GM12878 (cell line): ENCODE results near the gene SLC13A4. TPM values are rescaled to one million over a fixed set of nuclear protein-coding genes. Genes with fewer than 3 reads are reported as not detected.

Experiments
- ATAC-seq: fragments of 200-7000 bp; cut with Tn5 transposase; 3 replicates; pipeline ENCODE4 v1.9.1; 2020; ENCODE audit warnings: mild to moderate bottlenecking, moderate library complexity
- BruUV-seq: library from RNA; stranded (reverse); fragments of 400-500 nt; replicated peaks from 2 replicates; lab custom pipeline; 2021; lab: Mats Ljungman, UMichigan
- CTCF ChIA-PET: fragments of 300-600 bp; sonication (Branson Sonifier 250); formaldehyde crosslinking; extraction: SDS; loops from one replicate; lab custom pipeline; 2021; ENCODE audit warnings: inconsistent platforms; lab: Yijun Ruan, JAX
- POLR2A ChIA-PET: fragments of 350-600 bp; formaldehyde crosslinking; extraction: SDS; loops from one replicate; lab custom pipeline; 2021; ENCODE audit warnings: inconsistent platforms; lab: Charles Lee
- RAD21 ChIA-PET: fragments of 300-600 bp; sonication (Branson Sonifier 250); formaldehyde crosslinking; loops from one replicate; lab custom pipeline; 2023; ENCODE audit warnings: antibody characterized with exemption; ENCODE audit not compliant: unreplicated experiment; lab: Charles Lee
- SMC1A ChIA-PET: fragments of 300-600 bp; sonication (Branson Sonifier 250); formaldehyde crosslinking; loops from one replicate; lab custom pipeline; 2023; ENCODE audit not compliant: unreplicated experiment, uncharacterized antibody; lab: Charles Lee
- DNase-seq: peaks from one replicate; pipeline ENCODE4 v3.0.0-alpha.2; 2011; ENCODE audit warnings: low read depth, low spot score
- FAIRE-seq: peaks from 3 replicates; lab custom pipeline; 2011; peaks lifted over from hg19 to GRCh38; lab: Jason Lieb, UNC
- H2AFZ ChIP-seq: 2 replicates; pipeline ENCODE4 v1.6.0; 2011; ENCODE audit warnings: low read depth, low read length, control low read depth; ENCODE audit not compliant: control insufficient read depth
- H3K27ac ChIP-seq: 2 replicates; pipeline ENCODE4 v1.5.1; 2011; ENCODE audit warnings: control low read depth; ENCODE audit not compliant: control insufficient read depth, insufficient read depth
- H3K27me3 ChIP-seq, 2 experiments: replicated peaks in 1 of 2; 2 replicates each; pipeline versions ENCODE4 v1.6.0 to v1.6.1; 2011; ENCODE audit warnings: low read length in 1 of 2; ENCODE audit not compliant: control insufficient read depth in 2 of 2, insufficient read depth in 2 of 2
- H3K36me3 ChIP-seq, 2 experiments: 2 replicates each; pipeline ENCODE4 v1.5.1; 2011; ENCODE audit warnings: low read length in 1 of 2; ENCODE audit not compliant: control insufficient read depth in 2 of 2, insufficient read depth in 2 of 2
- H3K4me1 ChIP-seq: 2 replicates; pipeline ENCODE4 v1.6.1; 2011; ENCODE audit warnings: mild to moderate bottlenecking, low read length, moderate library complexity, mixed read lengths; ENCODE audit not compliant: control insufficient read depth, insufficient read depth
- H3K4me2 ChIP-seq: 2 replicates; pipeline ENCODE4 v1.6.0; 2011; ENCODE audit warnings: control low read depth; ENCODE audit not compliant: control insufficient read depth, insufficient read depth
- H3K4me3 ChIP-seq: fragments of 200-600 bp; sonication (generic); 2 replicates; pipeline ENCODE4 v1.5.1; 2016
- H3K79me2 ChIP-seq: 2 replicates; pipeline ENCODE4 v1.6.0; 2011; ENCODE audit warnings: low read length; ENCODE audit not compliant: control insufficient read depth, insufficient read depth
- H3K9ac ChIP-seq: 2 replicates; pipeline ENCODE4 v1.8.0; 2011; ENCODE audit warnings: low read length, control low read depth, mixed read lengths; ENCODE audit not compliant: control insufficient read depth, insufficient read depth
- H3K9me3 ChIP-seq: replicated peaks from 3 replicates; pipeline ENCODE4 v1.5.1; 2011; ENCODE audit warnings: mild to moderate bottlenecking, low read length; ENCODE audit not compliant: control insufficient read depth, insufficient read depth
- H4K20me1 ChIP-seq: 2 replicates; pipeline ENCODE4 v1.6.0; 2011; ENCODE audit not compliant: control insufficient read depth, insufficient read depth
- HDAC6 ChIP-seq: fragments of 200-600 bp; sonication (generic); IDR thresholded peaks from one replicate; pipeline ENCODE4 v1.8.0; 2017; ENCODE audit warnings: antibody characterized with exemption; ENCODE audit not compliant: unreplicated experiment
- LARP7 ChIP-seq: fragments of 450-650 bp; IDR thresholded peaks from 2 replicates; pipeline ENCODE4 v1.6.1; 2017; ENCODE audit warnings: mild to moderate bottlenecking
- POLR2AphosphoS5 ChIP-seq: IDR thresholded peaks from 2 replicates; pipeline ENCODE4 v1.6.1; 2011; ENCODE audit warnings: mild to moderate bottlenecking, low read length, inconsistent platforms
- TBL1XR1 ChIP-seq: IDR thresholded peaks from 2 replicates; pipeline ENCODE4 v1.6.1; 2012; ENCODE audit warnings: low read depth, low read length, improper control_type of control experiment
- WGBS: methylation state at CpG from one replicate; pipeline ENCODE4 v1.1.6; 2016; ENCODE audit warnings: low lambda C conversion rate; ENCODE audit not compliant: insufficient replicate concordance, insufficient coverage; ENCODE audit errors: missing lambda C conversion rate; 5-methylcytosine and 5-hydroxymethylcytosine counted together
- in situ Hi-C: fragments of 300-500 bp; cut with MboI; formaldehyde crosslinking; loops from 9 replicates; pipeline ENCODE4 v1.14.3; 2018; ENCODE audit warnings: mixed read lengths
- intact Hi-C: fragments of 100-400 bp; cut with micrococcal nuclease; formaldehyde crosslinking; loops from one replicate; pipeline ENCODE4 v1.14.2; 2022; ENCODE audit not compliant: unreplicated experiment
- polyA plus RNA-seq, 11 experiments: library from polyadenylated mRNA; depleted of rRNA in 4 of 11; unstranded in 6 of 11; stranded (reverse) in 5 of 11; fragments of >200 nt; fragmentation: Nextera tagmentation in 4 of 11; fragmentation: Illumina TruSeq in 1 of 11; extraction: Ambion mirVana in 4 of 11; extraction: Trizol in 1 of 11; gene quantifications; 1 replicate in 1 of 11; 2 replicates in 10 of 11; pipeline versions ENCODE4 v1.2.1 to v1.2.3, GENCODE V29; 2011 to 2016; ENCODE audit warnings: inconsistent platforms in 2 of 11, missing spikeins in 2 of 11, low read depth in 1 of 11
- total RNA-seq, 4 experiments: library from RNA; depleted of rRNA in 3 of 4; stranded (reverse); fragments of >200 nt in 3 of 4; fragmentation: Illumina TruSeq in 1 of 4; extraction: Trizol in 1 of 4; gene quantifications; 2 replicates each; pipeline versions ENCODE4 v1.2.1 to v1.2.3, GENCODE V29; 2013 to 2021
- TF ChIP-seq, protein P1 (sequence below): fragments of 450-650 bp; formaldehyde crosslinking; IDR thresholded peaks from 2 replicates; pipeline ENCODE4 v1.4.0; 2020; ENCODE audit warnings: mild to moderate bottlenecking, moderate library complexity

Gene SLC13A4
- total and polyA plus RNA-seq, 10 of the 15 experiments (the other 5 are each of a cell fraction or from before 2014, with no cell fraction given) = 0.14 to 0.23 (median 0.20) TPM; not detected in 7

- Histone ChIP-seq H3K79me2 (no peaks in the 10 kb centered on the region), H3K4me1 (no peaks in the 10 kb centered on the region), H2AFZ (no peak overlapping the region), H4K20me1 (no peaks in the 10 kb centered on the region), H3K36me3 (no peaks in the 10 kb centered on the region), H3K27ac (no peak overlapping the region), H3K9ac (no peak overlapping the region), H3K9me3 (no peaks in the 10 kb centered on the region), H3K4me3 (no peak overlapping the region), H3K27me3 (peaks cover 0 to 1% of the 10 kb centered on the region in 2 experiments; a peak in 2 of 4 replicates), H3K4me2 (no peak overlapping the region)
- ChIA-PET SMC1A (no interaction called here), POLR2A (no interaction called here), CTCF (interaction anchor here (1.4 kb wide), 1 partner anchor 19 kb away, joined by 3 read pairs; no protein-coding TSS in a partner anchor), RAD21 (no interaction called here)
- intact Hi-C loops = no loop called here
- no peak for ATAC-seq
- FAIRE-seq = no peak
- in situ Hi-C loops = no loop called here
- no peak for DNase-seq
- no TSS peak for BruUV-seq
- no peak for TF ChIP-seq TBL1XR1
- no peak for TF ChIP-seq HDAC6
- TF ChIP-seq LARP7 = no peak
- TF ChIP-seq, protein P1, sequence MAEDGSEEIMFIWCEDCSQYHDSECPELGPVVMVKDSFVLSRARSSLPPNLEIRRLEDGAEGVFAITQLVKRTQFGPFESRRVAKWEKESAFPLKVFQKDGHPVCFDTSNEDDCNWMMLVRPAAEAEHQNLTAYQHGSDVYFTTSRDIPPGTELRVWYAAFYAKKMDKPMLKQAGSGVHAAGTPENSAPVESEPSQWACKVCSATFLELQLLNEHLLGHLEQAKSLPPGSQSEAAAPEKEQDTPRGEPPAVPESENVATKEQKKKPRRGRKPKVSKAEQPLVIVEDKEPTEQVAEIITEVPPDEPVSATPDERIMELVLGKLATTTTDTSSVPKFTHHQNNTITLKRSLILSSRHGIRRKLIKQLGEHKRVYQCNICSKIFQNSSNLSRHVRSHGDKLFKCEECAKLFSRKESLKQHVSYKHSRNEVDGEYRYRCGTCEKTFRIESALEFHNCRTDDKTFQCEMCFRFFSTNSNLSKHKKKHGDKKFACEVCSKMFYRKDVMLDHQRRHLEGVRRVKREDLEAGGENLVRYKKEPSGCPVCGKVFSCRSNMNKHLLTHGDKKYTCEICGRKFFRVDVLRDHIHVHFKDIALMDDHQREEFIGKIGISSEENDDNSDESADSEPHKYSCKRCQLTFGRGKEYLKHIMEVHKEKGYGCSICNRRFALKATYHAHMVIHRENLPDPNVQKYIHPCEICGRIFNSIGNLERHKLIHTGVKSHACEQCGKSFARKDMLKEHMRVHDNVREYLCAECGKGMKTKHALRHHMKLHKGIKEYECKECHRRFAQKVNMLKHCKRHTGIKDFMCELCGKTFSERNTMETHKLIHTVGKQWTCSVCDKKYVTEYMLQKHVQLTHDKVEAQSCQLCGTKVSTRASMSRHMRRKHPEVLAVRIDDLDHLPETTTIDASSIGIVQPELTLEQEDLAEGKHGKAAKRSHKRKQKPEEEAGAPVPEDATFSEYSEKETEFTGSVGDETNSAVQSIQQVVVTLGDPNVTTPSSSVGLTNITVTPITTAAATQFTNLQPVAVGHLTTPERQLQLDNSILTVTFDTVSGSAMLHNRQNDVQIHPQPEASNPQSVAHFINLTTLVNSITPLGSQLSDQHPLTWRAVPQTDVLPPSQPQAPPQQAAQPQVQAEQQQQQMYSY (CRISPR knock-in tag) = no peak
- no peak for TF ChIP-seq POLR2AphosphoS5
- WGBS = 26% methylated on average over 5 of the region's 5 CpGs
Observed at GRCh38 chr7:135729230-135729629, 1.2 kb upstream of the SLC13A4 start.
